ENCODE data around the gene CBY2.
"Not testable (repeated sequence)": the region's sequence is repeated elsewhere in the genome, so short reads cannot be mapped to it uniquely, and the experiment has no call there.

The CBY2 gene

DNA sequence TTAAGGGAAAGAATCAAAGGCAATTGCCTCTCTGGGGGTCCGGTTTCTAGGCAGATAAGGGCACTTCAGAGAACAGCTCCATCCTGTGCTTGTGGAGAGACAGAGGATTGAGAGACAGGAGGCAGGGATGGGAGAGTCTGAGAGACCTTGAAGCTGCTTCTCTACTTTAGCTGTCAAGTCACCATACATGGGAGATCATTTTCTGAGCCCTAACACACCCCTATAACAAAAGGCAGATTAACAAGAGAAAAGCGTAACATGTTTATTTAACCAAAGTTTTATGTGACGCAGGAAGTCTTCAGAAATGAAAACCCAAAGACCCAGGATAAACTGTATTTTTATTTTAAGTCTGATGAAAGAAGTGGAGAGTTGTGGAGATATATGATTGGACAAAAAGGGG is 48.4 kb downstream of the CBY2 start:
- peaks cover 0 to 4% of the 10 kb centered on the region in 2 donors for H3K9me3 ChIP-seq (ENCODE audit: control insufficient read depth in 1 of 2, low read length in 2 of 2)
- no peaks in the 10 kb centered on the region for H3K36me3 ChIP-seq (ENCODE audit: control insufficient read depth in 1 of 2, insufficient read depth in 2 of 2, low read length in 2 of 2)
- no peaks in the 10 kb centered on the region for H3K4me1 ChIP-seq (ENCODE audit: control insufficient read depth in 1 of 2, insufficient read depth in 2 of 2, low read length in 2 of 2)
- H3K27me3 ChIP-seq (ENCODE audit: low read depth, low read length): no peaks in the 10 kb centered on the region
- H3K27ac ChIP-seq (ENCODE audit: low read length): no peak overlapping the region
- H3K4me3 ChIP-seq (ENCODE audit: low read depth in 1 of 2, low read length in 2 of 2): no peak overlapping the region

- Histone ChIP-seq H3K4me3 (ENCODE audit: low read depth in 1 of 2, low read length in 2 of 2) (no peak overlapping the region), H3K36me3 (ENCODE audit: control insufficient read depth in 1 of 2, insufficient read depth in 2 of 2, low read length in 2 of 2) (no peaks in the 10 kb centered on the region), H3K9me3 (ENCODE audit: control insufficient read depth in 1 of 2, low read length in 2 of 2) (peaks cover 0 to 5% of the 10 kb centered on the region in 2 donors), H3K27ac (ENCODE audit: low read length) (no peak overlapping the region), H3K27me3 (ENCODE audit: low read depth, low read length) (no peaks in the 10 kb centered on the region), H3K4me1 (ENCODE audit: control insufficient read depth in 1 of 2, insufficient read depth in 2 of 2, low read length in 2 of 2) (no peaks in the 10 kb centered on the region)
These were observed 49.8 kb downstream of the CBY2 start for GRCh38 chr13:45751885-45752284.

DNA sequence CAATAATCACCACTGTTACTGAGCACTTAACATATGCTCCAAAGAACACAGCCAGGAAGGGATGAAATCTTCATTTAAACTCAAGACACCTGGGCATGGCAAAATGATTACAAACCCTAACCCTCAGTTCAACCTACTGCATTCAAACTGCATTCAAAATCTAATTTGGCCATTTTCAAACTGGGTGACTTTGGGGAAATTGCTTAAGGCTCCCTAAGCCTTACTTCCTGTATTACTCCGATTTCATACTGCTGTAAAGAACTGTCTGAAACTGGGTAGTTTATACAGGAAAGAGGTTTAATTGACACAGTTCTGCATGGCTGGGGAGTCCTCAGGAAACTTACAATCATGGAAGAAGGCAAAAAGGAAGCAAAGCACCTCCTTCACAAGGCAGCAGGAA is 50.4 kb downstream of the CBY2 start:
- Histone ChIP-seq H3K27me3 (ENCODE audit: low read depth, low read length) (no peaks in the 10 kb centered on the region), H3K9me3 (ENCODE audit: control insufficient read depth in 1 of 2, low read length in 2 of 2) (peaks cover 0 to 5% of the 10 kb centered on the region in 2 donors), H3K27ac (ENCODE audit: low read length) (no peak overlapping the region), H3K4me3 (ENCODE audit: low read depth in 1 of 2, low read length in 2 of 2) (no peak overlapping the region), H3K4me1 (ENCODE audit: control insufficient read depth in 1 of 2, insufficient read depth in 2 of 2, low read length in 2 of 2) (no peaks in the 10 kb centered on the region), H3K36me3 (ENCODE audit: control insufficient read depth in 1 of 2, insufficient read depth in 2 of 2, low read length in 2 of 2) (no peaks in the 10 kb centered on the region)

DNA sequence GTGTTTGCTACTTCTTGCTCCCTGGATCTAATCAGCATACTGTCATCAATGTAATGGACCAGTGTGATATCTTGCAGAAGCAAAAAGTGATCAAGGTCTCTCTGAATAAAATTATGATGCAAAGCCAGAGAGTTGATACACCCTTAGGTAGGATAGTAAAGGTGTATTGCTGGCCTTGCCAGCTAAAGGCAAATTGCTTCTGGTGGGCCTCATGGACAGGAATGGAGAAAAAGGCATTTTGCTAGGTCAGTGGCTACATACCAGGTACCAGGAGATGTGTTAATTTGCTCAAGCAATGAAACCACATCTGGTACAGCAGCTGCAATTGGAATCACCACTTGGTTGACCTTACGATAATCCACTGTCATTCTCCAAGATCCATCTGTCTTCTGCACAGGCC is 54.4 kb downstream of the CBY2 start:
- H3K4me3 ChIP-seq (ENCODE audit: low read depth in 1 of 2, low read length in 2 of 2); H3K27me3 ChIP-seq (ENCODE audit: low read depth, low read length); H3K36me3 ChIP-seq (ENCODE audit: control insufficient read depth in 1 of 2, insufficient read depth in 2 of 2, low read length in 2 of 2); H3K4me1 ChIP-seq (ENCODE audit: control insufficient read depth in 1 of 2, insufficient read depth in 2 of 2, low read length in 2 of 2); H3K27ac ChIP-seq (ENCODE audit: low read length): not testable (repeated sequence)
- peaks cover 0 to 10% of the 10 kb centered on the region in 2 donors for H3K9me3 ChIP-seq (ENCODE audit: control insufficient read depth in 1 of 2, low read length in 2 of 2)

DNA sequence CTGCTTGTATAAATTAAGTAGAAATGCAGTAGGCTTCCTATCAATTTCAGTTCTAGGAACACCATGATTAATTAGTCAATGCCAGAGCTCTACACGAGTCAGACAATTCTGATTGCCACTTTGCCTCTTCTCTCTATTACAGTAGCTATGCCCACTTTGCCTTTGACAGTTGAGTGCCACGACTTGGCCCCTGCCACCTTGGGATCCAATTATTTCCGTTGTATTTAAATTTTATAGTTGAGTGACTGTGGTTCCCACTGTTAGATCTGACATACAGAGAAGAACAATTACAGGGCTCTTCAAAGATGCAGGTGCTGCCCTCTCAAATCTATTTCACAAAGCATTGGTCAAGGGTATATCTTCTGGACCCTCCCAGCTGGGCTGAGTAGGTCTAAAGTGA is 55.5 kb downstream of the CBY2 start:
- not testable (repeated sequence) for H3K36me3 ChIP-seq (ENCODE audit: control insufficient read depth in 1 of 2, insufficient read depth in 2 of 2, low read length in 2 of 2)

GRCh38 chr13:45763419-45763818 is 61.3 kb downstream of the CBY2 start:
- H3K9me3 ChIP-seq (ENCODE audit: control insufficient read depth in 1 of 2, low read length in 2 of 2): peaks cover 0 to 1% of the 10 kb centered on the region in 2 donors
- H3K36me3 ChIP-seq (ENCODE audit: control insufficient read depth in 1 of 2, insufficient read depth in 2 of 2, low read length in 2 of 2): no peaks in the 10 kb centered on the region
- H3K27me3 ChIP-seq (ENCODE audit: low read depth, low read length): no peaks in the 10 kb centered on the region
- no peak overlapping the region for H3K27ac ChIP-seq (ENCODE audit: low read length)
- peaks cover 0 to 5% of the 10 kb centered on the region in 2 donors for H3K4me1 ChIP-seq (ENCODE audit: control insufficient read depth in 1 of 2, insufficient read depth in 2 of 2, low read length in 2 of 2)
- no peak overlapping the region for H3K4me3 ChIP-seq (ENCODE audit: low read depth in 1 of 2, low read length in 2 of 2)

More for the DNA sequence above, 55.5 kb downstream of the CBY2 start:
- peaks cover 0 to 10% of the 10 kb centered on the region in 2 donors for H3K9me3 ChIP-seq (ENCODE audit: control insufficient read depth in 1 of 2, low read length in 2 of 2)
- not testable (repeated sequence) for H3K4me1 ChIP-seq (ENCODE audit: control insufficient read depth in 1 of 2, insufficient read depth in 2 of 2, low read length in 2 of 2); H3K4me3 ChIP-seq (ENCODE audit: low read depth in 1 of 2, low read length in 2 of 2); H3K27ac ChIP-seq (ENCODE audit: low read length); H3K27me3 ChIP-seq (ENCODE audit: low read depth, low read length)

All from muscle layer of duodenum (tissue), 2 donors.